HepG2 (cell line): ENCODE data around the gene NOS2. TPM values are rescaled to one million over a fixed set of nuclear protein-coding genes. Genes with fewer than 3 reads are reported as not detected.

Experiments used
- ATAC-seq: fragments of 200-7000 bp; cut with Tn5 transposase; 3 replicates; pipeline ENCODE4 v1.9.1; 2020; ENCODE audit warnings: mild to moderate bottlenecking, moderate library complexity
- BruUV-seq: library from RNA; stranded (reverse); fragments of 400-500 nt; replicated peaks from 2 replicates; lab custom pipeline; 2021; lab: Mats Ljungman, UMichigan
- CTCF ChIA-PET: fragments of 300-600 bp; formaldehyde crosslinking; extraction: SDS; loops from one replicate; lab custom pipeline; 2021; ENCODE audit warnings: low total read pairs, inconsistent platforms, low intra/inter-chr PET ratio; lab: Yijun Ruan, JAX
- POLR2A ChIA-PET: fragments of 350-600 bp; sonication (Branson Sonifier 250); formaldehyde crosslinking; loops from one replicate; lab custom pipeline; 2020; ENCODE audit warnings: antibody characterized with exemption, inconsistent platforms; lab: Yijun Ruan, JAX
- DNase-seq: peaks from one replicate; pipeline ENCODE4 v3.0.0-alpha.2; 2015; ENCODE audit warnings: low spot score
- FAIRE-seq: peaks from 3 replicates; lab custom pipeline; 2011; peaks lifted over from hg19 to GRCh38; lab: Jason Lieb, UNC
- H2AFZ ChIP-seq: one replicate; pipeline ENCODE4 v1.6.1; 2011; ENCODE audit warnings: low read length, inconsistent platforms
- H3K27ac ChIP-seq: fragments of 300-600 bp; 3 replicates; pipeline ENCODE4 v1.8.0; 2011; ENCODE audit warnings: mixed run types, mild to moderate bottlenecking, mixed read lengths, low read length, inconsistent platforms; ENCODE audit not compliant: insufficient read depth; ENCODE audit errors: extremely low read length
- H3K27me3 ChIP-seq, 2 experiments: fragments of 200-600 bp in 1 of 2; 2 replicates in 1 of 2; 3 replicates in 1 of 2; pipeline versions ENCODE4 v1.6.0 to v1.8.0; 2011; ENCODE audit warnings: low read length in 2 of 2, mild to moderate bottlenecking in 2 of 2, moderate library complexity in 2 of 2, inconsistent platforms in 1 of 2; ENCODE audit not compliant: insufficient read depth in 2 of 2, control insufficient read depth in 1 of 2
- H3K36me3 ChIP-seq, 2 experiments: fragments of 200-600 bp in 1 of 2; replicated peaks in 1 of 2; 2 replicates in 1 of 2; 3 replicates in 1 of 2; pipeline versions ENCODE4 v1.5.1 to v1.8.0; 2011; ENCODE audit warnings: low read length in 2 of 2, inconsistent platforms in 1 of 2; ENCODE audit not compliant: insufficient read depth in 2 of 2, control insufficient read depth in 1 of 2
- H3K4me1 ChIP-seq: 2 replicates; pipeline ENCODE4 v1.5.1; 2012; ENCODE audit warnings: low read length, inconsistent platforms; ENCODE audit not compliant: insufficient read depth
- H3K4me2 ChIP-seq: 2 replicates; pipeline ENCODE4 v1.6.0; 2011; ENCODE audit warnings: low read depth, low read length, inconsistent platforms
- H3K4me3 ChIP-seq, 3 experiments: fragments of 200-600 bp in 1 of 3; sonication (generic), shearing (Covaris generic) in 1 of 3; replicated peaks in 1 of 3; 2 replicates each; pipeline ENCODE4 v1.5.1; 2011 to 2016; ENCODE audit warnings: low read length in 3 of 3, inconsistent platforms in 2 of 3, low read depth in 2 of 3, mild to moderate bottlenecking in 2 of 3, control low read depth in 1 of 3, mixed read lengths in 1 of 3; ENCODE audit not compliant: insufficient read depth in 1 of 3
- H3K79me2 ChIP-seq: one replicate; pipeline ENCODE4 v1.6.1; 2011; ENCODE audit warnings: low read length, inconsistent platforms; ENCODE audit not compliant: insufficient read depth
- H3K9ac ChIP-seq: 2 replicates; pipeline ENCODE4 v1.6.0; 2011; ENCODE audit warnings: mild to moderate bottlenecking, low read depth, low read length, inconsistent platforms; ENCODE audit not compliant: insufficient read depth
- H3K9me3 ChIP-seq: 2 replicates; pipeline ENCODE4 v1.5.1; 2012; ENCODE audit warnings: mild to moderate bottlenecking, low read length
- H4K20me1 ChIP-seq: 2 replicates; pipeline ENCODE4 v1.6.0; 2011; ENCODE audit warnings: inconsistent platforms, mild to moderate bottlenecking, low read length, moderate library complexity; ENCODE audit not compliant: insufficient read depth
- CSRNP2 ChIP-seq: sonication (generic); formaldehyde crosslinking; conservative IDR thresholded peaks from 2 replicates; pipeline ENCODE4 v1.8.0; 2022; ENCODE audit warnings: low read depth, missing genetic modification reagents
- KLF9 ChIP-seq: IDR thresholded peaks from 2 replicates; pipeline ENCODE4 v1.6.1; 2016; ENCODE audit warnings: low read depth
- MYPOP ChIP-seq: sonication (generic); formaldehyde crosslinking; IDR thresholded peaks from 2 replicates; pipeline ENCODE4 v1.8.1; 2023; ENCODE audit warnings: mild to moderate bottlenecking, moderate library complexity, missing genetic modification reagents
- NFYB ChIP-seq: sonication (generic); formaldehyde crosslinking; IDR thresholded peaks from 2 replicates; pipeline ENCODE4 v1.4.0; 2020; ENCODE audit warnings: missing genetic modification reagents
- PRDM15 ChIP-seq: sonication (generic); formaldehyde crosslinking; IDR thresholded peaks from 2 replicates; pipeline ENCODE4 v1.4.0; 2020; ENCODE audit warnings: missing genetic modification reagents
- RFX1 ChIP-seq: fragments of 450-650 bp; IDR thresholded peaks from 2 replicates; pipeline ENCODE4 v1.6.1; 2017
- ZFYVE20 ChIP-seq: sonication (generic); formaldehyde crosslinking; IDR thresholded peaks from 2 replicates; pipeline ENCODE4 v1.8.0; 2023; ENCODE audit warnings: low read depth, mild to moderate bottlenecking, moderate library complexity, missing genetic modification reagents, borderline replicate concordance
- ZNF367 ChIP-seq: sonication (generic); formaldehyde crosslinking; IDR thresholded peaks from 2 replicates; pipeline ENCODE4 v1.4.0; 2020; ENCODE audit warnings: missing genetic modification reagents, borderline replicate concordance
- ZNF7 ChIP-seq: IDR thresholded peaks from 2 replicates; pipeline ENCODE4 v1.6.1; 2016; ENCODE audit warnings: missing biosample characterization, missing genetic modification reagents
- ZSCAN22 ChIP-seq: sonication (generic); formaldehyde crosslinking; IDR thresholded peaks from 2 replicates; pipeline ENCODE4 v1.4.0; 2020; ENCODE audit warnings: mild to moderate bottlenecking, missing genetic modification reagents
- in situ Hi-C: cut with HindIII; loops from 2 replicates; pipeline ENCODE4 v1.10.0; 2017; ENCODE audit warnings: low pct_unique_long_range_greater_than_20kb; ENCODE audit not compliant: extremely low pct_ligation_motif_present
- intact Hi-C: fragments of 100-400 bp; cut with micrococcal nuclease; formaldehyde crosslinking; loops from one replicate; pipeline ENCODE4 v1.10.0; 2022; ENCODE audit not compliant: unreplicated experiment
- polyA plus RNA-seq, 8 experiments: library from polyadenylated mRNA; depleted of rRNA in 3 of 8; stranded (reverse) in 7 of 8; unstranded in 1 of 8; fragments of >200 nt; fragmentation: Illumina TruSeq in 4 of 8; extraction: Trizol in 4 of 8; gene quantifications; 2 replicates each; pipeline versions ENCODE4 v1.2.1 to v1.2.3, GENCODE V29; 2011 to 2016; ENCODE audit warnings: low read depth in 4 of 8, missing spikeins in 1 of 8, mixed read lengths in 1 of 8; ENCODE audit not compliant: insufficient read depth in 1 of 8
- total RNA-seq, 5 experiments: library from RNA; depleted of rRNA; stranded (reverse); fragments of >200 nt; fragmentation: Illumina TruSeq; extraction: Trizol; gene quantifications; 2 replicates each; pipeline ENCODE4 v1.2.3, GENCODE V29; 2016; ENCODE audit warnings: low read depth in 1 of 5
- TF ChIP-seq, protein P1 (sequence below): sonication (generic); IDR thresholded peaks from 2 replicates; pipeline ENCODE4 v1.6.1; 2016; ENCODE audit warnings: low read depth, borderline replicate concordance
- TF ChIP-seq, protein P2 (sequence below): sonication (generic); formaldehyde crosslinking; IDR thresholded peaks from 2 replicates; pipeline ENCODE4 v1.5.0; 2020; ENCODE audit warnings: mild to moderate bottlenecking, missing genetic modification reagents

Gene NOS2
- total and polyA plus RNA-seq, 2 of the 13 experiments (the other 11 are each of a cell fraction or from before 2014, with no cell fraction given), result 0.02 TPM; not detected in 1

DNA sequence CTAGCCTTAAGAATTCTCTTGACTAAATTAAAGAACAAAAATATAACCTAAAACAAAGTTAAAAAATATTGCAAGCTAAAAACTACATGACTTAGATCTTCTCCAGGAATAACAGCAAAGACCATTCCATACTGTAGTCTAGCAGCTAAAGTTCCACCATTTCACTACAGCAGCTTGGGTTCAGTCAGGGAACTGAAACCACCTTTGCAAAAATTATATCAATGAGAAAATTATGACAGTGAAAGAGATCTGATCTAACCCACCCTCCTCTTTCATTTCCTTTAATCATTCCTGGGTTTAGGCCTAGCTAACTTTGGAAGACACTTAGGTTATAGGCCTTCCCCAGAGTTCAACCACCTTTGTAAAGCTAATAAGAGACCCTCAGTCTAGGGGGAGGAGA, 36.3 kb upstream of the NOS2 start:
- no TSS peak for BruUV-seq
- no peak for FAIRE-seq
- TF ChIP-seq, protein P1, sequence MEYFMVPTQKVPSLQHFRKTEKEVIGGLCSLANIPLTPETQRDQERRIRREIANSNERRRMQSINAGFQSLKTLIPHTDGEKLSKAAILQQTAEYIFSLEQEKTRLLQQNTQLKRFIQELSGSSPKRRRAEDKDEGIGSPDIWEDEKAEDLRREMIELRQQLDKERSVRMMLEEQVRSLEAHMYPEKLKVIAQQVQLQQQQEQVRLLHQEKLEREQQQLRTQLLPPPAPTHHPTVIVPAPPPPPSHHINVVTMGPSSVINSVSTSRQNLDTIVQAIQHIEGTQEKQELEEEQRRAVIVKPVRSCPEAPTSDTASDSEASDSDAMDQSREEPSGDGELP, result no peak
- TF ChIP-seq ZSCAN22 (CRISPR knock-in tag) (no peak), PRDM15 (CRISPR knock-in tag) (no peak), MYPOP (CRISPR knock-in tag) (no peak), NFYB (CRISPR knock-in tag) (no peak), KLF9 (CRISPR knock-in tag) (no peak), ZFYVE20 (CRISPR knock-in tag) (no peak), ZNF367 (CRISPR knock-in tag) (no peak), RFX1 (no peak), CSRNP2 (CRISPR knock-in tag) (no peak), ZNF7 (CRISPR knock-in tag) (no peak)
- TF ChIP-seq, protein P2, sequence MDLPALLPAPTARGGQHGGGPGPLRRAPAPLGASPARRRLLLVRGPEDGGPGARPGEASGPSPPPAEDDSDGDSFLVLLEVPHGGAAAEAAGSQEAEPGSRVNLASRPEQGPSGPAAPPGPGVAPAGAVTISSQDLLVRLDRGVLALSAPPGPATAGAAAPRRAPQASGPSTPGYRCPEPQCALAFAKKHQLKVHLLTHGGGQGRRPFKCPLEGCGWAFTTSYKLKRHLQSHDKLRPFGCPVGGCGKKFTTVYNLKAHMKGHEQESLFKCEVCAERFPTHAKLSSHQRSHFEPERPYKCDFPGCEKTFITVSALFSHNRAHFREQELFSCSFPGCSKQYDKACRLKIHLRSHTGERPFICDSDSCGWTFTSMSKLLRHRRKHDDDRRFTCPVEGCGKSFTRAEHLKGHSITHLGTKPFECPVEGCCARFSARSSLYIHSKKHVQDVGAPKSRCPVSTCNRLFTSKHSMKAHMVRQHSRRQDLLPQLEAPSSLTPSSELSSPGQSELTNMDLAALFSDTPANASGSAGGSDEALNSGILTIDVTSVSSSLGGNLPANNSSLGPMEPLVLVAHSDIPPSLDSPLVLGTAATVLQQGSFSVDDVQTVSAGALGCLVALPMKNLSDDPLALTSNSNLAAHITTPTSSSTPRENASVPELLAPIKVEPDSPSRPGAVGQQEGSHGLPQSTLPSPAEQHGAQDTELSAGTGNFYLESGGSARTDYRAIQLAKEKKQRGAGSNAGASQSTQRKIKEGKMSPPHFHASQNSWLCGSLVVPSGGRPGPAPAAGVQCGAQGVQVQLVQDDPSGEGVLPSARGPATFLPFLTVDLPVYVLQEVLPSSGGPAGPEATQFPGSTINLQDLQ, result no peak

More for the DNA sequence above, 36.3 kb upstream of the NOS2 start:
- in situ Hi-C loops (no loop called here), intact Hi-C loops (no loop called here)
- Histone ChIP-seq H3K4me2 (no peak overlapping the region), H3K4me3 (no peak overlapping the region), H4K20me1 (no peaks in the 10 kb centered on the region), H3K4me1 (no peaks in the 10 kb centered on the region), H3K79me2 (no peaks in the 10 kb centered on the region), H3K27me3 (no peaks in the 10 kb centered on the region; a peak in 1 of 5 replicates), H3K27ac (no peak overlapping the region), H3K9me3 (no peaks in the 10 kb centered on the region), H3K36me3 (no peaks in the 10 kb centered on the region), H2AFZ (no peak overlapping the region), H3K9ac (no peak overlapping the region)
- ChIA-PET POLR2A (no interaction called here), CTCF (no interaction called here)
- ATAC-seq, result no peak
- no peak for DNase-seq
